RPMI7951 (cell line): ENCODE results near the gene TOM1. TPM values are rescaled to one million over a fixed set of nuclear protein-coding genes. Genes with fewer than 3 reads are reported as not detected.
A peak's percentile ranks its signal among the peaks of the same experiment; 100 is the strongest.

Experiments
- DNase-seq: peaks from one replicate; pipeline ENCODE4 v3.0.0-alpha.2; 2012; ENCODE audit warnings: low read depth
- total RNA-seq: library from RNA; depleted of rRNA; stranded (reverse); fragments of >200 nt; shearing (Covaris generic); gene quantifications from 2 replicates; pipeline ENCODE4 v1.2.3, GENCODE V29; 2014

The TOM1 gene
- total RNA-seq, 1 experiment from 2014 or later, result 19.7 TPM

DNA sequence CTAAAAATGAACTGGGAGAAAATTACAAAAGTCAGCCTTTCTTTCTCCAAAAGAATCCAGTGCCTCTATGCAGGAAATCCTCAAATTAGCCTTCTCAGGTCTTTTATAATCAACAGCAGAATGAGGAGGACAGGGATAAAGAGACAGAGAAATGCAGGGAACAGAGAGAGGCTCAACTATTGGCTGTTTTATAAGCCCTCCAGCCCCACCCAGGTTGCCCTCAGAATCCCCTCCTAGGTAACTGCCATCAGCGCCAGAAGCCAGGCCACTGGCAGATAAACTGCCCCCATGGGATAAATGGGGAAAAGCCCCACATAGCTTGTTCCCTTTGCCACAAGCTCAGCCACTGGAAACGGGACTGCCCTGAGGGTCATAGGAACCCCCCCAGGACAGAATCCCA lies 70.3 kb downstream of the TOM1 start:
- DNase-seq, result no peak

DNA sequence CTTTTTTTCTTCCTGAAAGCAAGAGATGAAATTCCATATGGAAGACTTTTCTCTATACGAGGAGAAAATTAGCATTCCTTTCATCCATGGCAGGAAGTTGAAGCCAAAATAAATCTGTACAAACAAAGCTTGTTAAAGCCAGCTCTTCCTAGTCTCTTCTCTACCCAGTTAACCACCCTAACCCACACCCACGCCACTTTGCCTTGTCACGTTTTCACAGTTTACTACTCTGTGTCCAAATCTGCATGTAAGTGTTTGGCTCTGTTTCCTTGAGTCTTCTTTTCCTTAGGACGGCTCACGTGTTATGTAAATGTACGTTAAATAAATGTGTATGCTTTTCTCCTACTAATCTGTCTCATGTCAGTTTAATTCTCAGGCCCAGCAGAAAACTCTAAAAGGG lies 74.1 kb downstream of the TOM1 start:
- DNase-seq, result no peak

DNA sequence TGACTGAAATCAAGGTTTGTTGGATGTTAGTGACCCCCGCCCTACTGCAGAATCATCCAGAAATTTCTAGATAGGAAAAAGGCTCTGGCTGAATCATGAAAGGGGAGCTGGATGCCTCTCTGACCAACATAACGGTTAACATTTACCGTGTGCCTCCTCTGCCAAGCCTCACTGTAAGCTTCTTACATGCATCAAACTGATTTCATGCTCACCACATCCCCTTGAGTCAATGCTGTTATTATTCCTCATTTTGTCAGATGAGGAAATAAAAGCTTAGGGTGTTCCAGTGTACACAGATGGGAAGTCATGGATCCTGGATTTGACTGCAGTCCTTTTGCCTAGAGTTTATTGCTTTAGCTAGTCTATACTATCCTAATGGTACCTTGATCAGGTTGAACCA lies 75.3 kb downstream of the TOM1 start:
- peak; percentile 68 for DNase-seq

DNA sequence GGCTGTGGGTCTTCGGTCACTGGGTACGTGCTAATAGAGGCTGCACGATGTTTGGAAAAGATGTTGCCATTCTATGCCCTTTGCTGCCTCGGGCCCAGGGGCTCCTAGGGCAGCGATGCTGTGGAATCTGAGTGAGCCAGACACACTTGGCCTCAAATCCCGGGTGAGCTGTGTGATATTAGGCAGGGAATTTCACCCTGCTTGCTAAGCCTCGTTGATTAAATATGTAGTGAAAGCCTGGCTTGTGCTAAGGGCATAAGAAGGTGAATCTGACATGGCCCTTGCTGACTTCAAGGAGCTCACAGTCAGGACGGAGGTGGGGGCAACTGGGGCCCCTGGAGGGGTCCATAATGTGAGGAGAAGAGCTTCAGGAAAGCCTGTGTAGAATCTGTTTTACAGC lies 75.8 kb downstream of the TOM1 start:
- no peak for DNase-seq

DNA sequence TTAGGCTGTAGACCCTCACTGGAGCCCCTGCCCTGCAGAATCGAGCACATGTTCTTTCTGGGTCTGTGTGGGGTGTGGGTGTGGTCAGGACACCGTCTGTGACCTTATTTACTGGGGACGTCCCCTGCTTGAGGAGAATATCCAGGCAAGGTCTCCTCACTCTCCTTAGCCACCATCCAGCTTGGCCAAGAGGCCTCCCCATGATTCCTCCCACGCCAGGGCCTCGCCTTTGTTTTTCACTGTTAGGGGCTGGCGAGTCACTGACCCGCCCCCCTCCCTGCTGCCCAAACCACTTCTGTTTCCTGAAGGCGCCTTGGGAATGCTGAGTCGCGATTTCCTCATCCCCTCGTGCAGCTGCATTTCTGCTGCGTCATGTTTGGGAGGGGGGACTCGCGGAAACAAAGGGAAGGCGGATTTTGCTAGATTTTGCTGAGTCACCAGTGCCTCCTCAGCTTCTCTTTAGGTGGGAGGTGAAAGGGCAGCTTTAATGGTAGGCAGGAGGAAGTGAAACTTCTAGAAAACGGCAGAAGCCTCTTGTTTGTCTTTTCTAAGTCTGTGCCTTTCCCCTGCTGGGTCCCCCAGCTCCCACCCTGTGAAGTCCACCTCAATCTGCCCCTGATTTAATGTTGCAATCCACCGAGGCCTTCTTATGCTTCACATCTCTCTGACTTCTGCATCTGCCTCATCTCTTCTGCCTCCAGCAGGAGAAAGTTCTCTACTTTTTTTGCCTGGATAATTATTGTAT lies 77.2 kb downstream of the TOM1 start:
- peak; percentile 96 for DNase-seq

DNA sequence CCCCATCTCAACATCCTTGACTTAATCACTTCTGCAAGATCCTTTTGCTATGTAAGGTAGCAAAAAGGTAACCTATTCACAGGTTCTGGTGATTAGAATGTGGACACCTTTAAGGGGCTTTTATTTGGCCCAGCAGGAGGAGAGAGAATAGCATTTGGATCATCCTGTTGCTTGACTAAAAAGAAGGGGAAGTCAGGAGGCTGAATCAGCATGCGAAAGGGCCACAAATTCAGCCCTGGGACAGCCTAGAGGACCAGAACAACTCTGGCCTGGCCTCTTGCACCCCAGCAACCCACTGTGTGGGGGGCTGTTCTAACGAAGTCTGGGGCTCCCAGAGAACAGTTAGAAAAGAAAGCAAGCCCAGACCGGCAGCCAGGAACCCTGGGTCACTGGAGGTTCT lies 78.0 kb downstream of the TOM1 start:
- no peak for DNase-seq

DNA sequence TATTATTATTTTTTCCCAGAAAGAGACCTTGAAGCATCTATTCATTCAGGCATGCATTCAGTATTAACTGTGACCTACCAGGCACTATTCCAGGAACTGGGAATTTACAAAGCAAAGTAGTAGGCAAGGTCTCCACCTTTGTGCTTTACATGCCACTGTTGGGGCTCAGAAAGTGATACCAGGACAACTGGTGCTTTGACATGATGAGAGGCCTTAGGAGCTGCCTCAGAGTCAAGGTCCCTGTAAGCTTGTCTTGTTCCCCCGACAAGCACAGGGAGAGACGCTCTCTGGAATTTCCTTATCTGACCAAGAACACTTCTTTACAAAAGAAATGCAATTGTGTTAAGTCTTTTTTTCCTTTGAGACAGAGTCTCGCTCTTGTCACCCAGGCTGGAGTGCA lies 78.9 kb downstream of the TOM1 start:
- no peak for DNase-seq

DNA sequence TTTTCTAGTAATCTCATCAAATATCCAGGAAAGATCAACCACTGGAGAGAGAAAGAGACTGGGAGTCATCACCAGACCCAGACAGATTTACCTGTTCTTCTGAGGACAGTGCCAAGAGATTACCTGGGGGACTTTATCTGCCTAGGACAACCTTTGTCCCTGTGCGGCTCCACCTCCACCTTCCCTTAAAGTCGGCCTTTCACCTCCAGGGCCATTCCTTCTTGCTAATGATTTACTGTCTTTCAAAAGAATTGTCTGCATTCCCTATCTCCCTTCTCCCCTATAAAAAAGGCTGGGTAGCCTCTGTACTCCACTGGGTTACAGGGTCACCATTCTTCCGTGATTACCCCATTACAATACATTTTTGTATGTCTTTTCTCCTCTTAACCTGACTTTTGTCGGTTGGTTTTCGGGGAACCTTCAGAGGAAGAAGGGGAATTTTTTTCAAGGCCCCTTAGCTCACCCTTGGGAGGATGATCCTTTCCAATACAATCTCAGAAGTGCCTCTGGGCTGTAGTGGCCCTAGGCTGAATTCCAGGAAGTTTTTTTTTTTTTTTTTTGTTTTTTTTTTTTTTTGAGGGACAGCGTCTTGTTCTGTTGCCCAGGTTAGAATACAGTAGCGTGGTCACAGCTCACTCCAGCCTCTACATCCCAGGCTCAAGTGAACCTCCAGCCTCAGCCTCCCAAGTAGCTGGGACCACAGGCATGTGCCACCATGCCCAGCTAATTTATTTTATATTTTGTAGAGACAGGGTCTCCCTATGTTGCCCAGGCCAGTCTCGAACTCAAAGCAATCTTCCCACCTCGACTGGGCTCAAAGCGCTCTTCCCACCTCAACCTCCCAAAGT lies 79.7 kb downstream of the TOM1 start:
- no peak for DNase-seq

DNA sequence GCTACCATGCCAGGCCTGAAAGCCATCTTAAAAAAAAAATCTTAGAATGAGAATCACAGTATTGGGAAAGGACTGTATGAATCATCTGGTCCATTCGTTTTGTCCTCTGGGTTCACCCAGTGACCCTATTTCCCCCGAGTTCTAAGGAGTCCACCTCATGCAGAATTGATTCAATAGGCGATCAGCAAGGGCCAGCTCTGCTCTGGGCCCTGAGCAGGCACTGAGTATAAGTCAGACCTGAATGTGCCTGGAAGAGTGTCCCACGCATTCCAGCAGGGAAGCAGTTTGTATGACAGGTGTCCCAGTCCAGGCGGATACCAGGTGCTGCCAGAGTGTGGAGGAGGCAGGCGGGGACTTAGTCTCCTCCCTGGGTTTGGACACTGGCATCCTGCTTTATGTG lies 80.3 kb downstream of the TOM1 start:
- peak; percentile 16 for DNase-seq

DNA sequence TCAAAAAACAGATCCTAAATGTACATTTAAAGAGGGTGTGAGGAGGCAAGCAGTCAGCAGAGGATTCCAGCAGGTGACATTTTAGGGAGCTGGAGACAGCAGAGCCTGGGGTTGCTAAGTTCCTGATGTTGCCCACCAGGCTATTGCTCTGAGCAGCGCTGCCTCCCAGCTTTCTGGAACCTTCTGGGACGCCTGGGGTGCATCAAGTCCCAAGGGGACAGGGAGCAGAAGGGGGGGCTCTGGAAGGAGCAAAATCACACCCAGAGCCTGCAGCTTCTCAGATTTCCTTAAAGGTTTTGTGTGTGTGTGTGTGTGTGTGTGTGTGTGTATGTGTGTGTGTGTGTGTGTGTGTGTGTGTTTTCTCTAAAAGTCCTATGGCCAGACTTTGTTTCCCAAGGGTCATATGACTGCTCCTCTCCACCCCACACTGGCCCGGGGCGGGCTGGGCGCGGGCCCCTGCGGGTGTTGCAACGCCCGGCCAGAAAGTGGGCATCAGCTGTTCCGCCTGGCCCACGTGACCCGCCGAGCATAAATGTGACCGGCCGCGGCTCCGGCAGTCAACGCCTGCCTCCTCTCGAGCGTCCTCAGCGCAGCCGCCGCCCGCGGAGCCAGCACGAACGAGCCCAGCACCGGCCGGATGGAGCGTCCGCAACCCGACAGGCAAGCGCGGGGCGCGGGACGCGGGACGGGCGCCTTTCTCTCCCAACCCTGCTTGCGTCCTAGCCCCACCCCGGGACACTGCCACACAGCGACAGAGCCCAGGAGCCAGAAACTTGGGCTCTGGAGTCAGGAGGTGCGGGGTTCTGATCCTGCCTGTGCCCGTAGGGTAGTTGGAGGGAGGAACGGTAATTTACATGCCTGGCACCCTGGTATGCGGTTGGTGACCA lies 81.1 kb downstream of the TOM1 start, which contains the start of gene HMOX1:
Gene HMOX1 (plus strand): TSS at position 560 of the 887 bp plus-strand sequence. CDS start 78 bp downstream, at position 638.
- DNase-seq, result peak; percentile 86

DNA sequence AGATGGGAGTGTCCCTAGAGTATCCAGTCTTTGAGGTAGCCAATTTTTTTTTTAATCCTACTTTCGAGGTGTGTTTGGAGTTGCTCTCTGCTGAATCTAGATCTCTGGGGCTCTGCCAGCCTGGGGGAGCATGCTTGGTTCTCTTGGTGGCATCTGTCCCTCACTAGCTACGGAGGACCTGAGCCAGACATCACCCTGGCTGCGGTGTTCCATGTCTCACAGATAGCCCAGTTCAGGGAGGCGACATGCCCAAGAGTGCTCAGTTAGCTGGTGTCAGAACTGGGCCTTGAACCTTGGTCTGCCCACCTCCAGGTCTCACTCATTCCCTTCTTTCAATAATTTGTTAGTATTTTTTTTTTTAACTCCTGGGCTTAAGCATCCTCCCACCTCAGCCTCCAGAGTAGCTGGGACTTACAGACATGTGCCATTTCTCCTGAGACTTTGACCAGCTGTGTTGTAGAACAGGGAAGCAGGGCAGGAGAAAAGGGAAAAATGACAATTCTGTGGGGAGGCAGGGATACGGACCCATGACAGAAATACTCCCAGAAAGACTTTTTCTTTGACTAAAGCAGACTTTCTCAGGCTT lies 81.8 kb downstream of the TOM1 start:
- no peak for DNase-seq

DNA sequence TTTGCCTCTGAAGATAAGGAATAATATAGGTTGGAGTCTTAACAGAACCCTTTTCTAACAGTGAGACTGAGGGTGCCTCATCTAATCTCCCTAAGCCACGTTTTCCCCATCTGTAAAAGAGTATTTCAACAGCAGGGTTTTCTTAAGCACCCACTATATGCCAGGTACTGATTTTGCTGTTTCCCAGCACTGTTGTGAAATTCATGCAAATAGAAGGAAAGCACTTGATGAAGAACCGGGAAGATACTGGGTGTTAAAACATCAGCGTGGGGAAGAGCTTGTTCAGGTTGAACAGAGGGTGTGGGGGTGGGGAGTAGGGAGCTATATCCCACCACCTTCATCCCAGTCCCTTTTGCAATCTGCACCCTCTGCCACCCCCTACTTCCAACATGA lies 84.0 kb downstream of the TOM1 start:
- no peak for DNase-seq

DNA sequence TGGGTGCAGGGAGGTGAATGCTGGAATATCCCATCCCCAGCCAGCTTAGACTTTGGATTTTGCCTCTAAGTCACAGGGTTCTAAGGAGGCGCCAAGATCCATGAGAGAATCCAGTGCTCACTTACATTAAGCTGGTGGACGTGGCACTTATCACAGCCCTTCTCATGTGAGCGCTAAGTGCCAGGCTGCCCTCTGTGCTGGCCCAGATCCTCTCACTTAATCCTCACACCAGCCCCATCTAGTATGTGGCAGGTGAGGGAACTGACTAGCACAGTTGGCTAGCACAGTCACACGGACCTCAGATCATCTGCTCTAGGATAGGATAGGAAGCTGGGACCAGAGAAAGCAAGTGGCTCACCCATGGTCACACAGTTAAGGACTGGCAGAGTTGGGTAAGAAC lies 84.8 kb downstream of the TOM1 start:
- DNase-seq, result no peak

DNA sequence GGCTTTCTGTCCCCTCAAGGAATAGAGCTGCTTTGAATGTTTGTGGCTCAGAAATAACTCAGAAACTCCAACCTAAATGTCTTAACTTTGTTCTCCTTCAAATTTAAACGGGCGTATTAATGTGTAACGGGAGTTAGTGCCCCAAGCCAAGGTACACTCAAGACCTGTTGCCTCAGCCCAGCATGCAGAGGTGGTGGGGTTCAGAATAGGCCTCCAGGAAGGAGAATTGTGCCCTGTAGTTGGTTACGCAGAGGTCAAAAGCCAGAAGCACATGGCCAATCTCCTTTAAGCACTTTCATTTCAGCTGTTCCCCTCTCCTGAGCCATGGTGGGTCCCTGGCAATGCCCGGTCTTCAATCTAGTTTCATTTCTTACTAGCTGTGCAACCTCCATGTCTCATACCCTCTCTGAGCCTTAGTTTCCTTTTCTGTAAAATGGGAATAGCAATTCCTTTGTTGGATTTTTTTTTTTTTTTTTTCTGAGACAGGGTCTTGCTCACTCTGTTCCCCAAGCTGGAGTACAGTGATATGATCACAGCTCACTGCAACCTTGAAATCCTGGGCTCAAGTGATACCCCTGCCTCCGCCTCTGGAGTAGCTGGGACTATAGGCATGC lies 85.4 kb downstream of the TOM1 start:
- no peak for DNase-seq

DNA sequence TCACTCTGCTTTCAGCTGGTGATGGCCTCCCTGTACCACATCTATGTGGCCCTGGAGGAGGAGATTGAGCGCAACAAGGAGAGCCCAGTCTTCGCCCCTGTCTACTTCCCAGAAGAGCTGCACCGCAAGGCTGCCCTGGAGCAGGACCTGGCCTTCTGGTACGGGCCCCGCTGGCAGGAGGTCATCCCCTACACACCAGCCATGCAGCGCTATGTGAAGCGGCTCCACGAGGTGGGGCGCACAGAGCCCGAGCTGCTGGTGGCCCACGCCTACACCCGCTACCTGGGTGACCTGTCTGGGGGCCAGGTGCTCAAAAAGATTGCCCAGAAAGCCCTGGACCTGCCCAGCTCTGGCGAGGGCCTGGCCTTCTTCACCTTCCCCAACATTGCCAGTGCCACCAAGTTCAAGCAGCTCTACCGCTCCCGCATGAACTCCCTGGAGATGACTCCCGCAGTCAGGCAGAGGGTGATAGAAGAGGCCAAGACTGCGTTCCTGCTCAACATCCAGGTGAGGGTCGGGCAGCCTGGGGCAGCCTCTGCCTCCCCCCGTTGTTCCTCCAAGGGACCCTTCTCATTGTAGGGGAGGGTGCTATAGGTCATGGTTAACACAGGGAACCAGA lies 87.1 kb downstream of the TOM1 start:
- DNase-seq, result no peak

DNA sequence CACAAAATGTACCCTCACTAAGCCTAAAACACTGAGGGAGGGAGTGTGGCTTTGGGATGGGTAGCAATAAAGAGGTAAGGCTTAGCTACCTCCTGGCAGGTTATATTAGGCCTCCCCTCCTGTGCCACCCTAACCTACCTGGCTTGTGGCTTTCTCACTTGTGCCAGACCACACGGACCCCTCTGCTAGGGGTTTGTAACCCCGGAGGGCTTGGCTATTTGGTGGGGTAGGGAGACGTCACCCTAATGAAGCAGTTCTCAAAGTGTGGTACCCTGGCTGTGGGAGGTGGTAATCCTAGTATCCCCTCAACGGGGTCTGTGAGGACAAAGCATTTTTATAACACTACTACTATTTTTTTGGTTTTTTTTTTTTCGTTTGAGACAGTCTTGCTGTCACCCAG lies 91.2 kb downstream of the TOM1 start:
- no peak for DNase-seq

DNA sequence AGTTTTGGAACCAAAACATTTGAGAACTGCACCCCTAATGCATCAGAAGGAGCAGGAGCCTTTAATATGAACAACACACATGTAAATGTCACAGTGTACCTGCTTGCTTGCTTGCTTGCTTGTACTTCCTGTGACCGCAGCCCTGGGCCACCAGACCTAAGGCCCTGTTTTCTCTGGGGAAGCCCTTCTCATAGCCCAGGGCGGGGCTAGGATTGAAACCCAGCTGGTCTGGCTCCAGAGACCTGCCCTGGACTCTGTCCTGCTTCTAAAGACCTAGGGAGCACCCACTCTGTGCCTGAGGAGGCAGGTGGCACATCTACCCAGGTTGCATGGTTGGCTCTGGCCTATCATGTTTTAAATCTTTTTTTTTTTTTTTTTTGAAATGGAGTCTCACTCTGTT lies 92.7 kb downstream of the TOM1 start:
- DNase-seq, result no peak

DNA sequence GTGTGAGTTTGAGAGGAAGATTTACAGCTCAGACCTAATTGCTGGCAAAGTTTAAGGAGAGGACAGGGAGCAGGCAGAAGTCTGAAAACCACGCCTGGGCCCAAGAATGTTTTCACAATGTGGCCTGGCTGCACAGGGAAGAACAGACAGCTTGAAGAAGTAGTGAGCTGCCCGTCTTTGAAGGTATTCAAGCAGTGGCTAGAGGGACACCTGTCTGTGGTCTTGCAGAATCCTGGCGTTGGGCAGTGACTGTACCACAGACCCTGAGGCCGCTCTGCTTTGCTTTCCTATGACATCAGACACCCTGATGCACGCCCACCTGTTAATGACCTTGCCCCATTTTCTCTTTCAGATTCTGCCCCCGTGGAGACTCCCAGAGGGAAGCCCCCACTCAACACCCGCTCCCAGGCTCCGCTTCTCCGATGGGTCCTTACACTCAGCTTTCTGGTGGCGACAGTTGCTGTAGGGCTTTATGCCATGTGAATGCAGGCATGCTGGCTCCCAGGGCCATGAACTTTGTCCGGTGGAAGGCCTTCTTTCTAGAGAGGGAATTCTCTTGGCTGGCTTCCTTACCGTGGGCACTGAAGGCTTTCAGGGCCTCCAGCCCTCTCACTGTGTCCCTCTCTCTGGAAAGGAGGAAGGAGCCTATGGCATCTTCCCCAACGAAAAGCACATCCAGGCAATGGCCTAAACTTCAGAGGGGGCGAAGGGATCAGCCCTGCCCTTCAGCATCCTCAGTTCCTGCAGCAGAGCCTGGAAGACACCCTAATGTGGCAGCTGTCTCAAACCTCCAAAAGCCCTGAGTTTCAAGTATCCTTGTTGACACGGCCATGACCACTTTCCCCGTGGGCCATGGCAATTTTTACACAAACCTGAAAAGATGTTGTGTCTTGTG lies 93.7 kb downstream of the TOM1 start:
- DNase-seq, result no peak

DNA sequence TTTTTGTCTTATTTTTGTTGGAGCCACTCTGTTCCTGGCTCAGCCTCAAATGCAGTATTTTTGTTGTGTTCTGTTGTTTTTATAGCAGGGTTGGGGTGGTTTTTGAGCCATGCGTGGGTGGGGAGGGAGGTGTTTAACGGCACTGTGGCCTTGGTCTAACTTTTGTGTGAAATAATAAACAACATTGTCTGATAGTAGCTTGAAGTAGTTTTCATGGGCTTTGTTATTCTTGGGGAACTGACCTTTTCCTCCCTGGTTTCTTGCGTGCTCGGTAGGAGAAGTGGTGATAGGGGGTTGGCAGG lies 94.3 kb downstream of the TOM1 start:
- DNase-seq, result no peak
